ENCODE results near the gene PIGQ.

DNA sequence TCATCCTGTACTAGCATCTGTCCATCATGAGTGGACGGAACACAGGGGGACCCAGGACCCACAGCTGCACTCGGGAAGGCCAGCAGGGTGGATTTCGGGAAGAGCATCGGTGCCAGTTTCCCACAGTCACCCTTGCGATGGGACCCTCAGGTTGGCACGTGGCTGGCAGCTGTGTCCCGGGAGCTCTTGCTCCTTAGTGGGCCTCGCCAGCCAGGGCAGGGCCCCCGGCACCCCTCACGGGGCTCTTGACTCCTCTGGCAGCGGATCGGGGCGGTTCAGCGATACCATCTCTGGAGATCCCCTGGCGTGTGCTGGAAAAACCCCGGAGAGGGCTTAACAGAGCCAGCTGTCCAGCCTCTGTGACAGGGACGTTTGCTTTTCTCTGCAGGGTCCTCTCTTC, 33.0 kb upstream of the PIGQ start:
- TF ChIP-seq, protein P1, sequence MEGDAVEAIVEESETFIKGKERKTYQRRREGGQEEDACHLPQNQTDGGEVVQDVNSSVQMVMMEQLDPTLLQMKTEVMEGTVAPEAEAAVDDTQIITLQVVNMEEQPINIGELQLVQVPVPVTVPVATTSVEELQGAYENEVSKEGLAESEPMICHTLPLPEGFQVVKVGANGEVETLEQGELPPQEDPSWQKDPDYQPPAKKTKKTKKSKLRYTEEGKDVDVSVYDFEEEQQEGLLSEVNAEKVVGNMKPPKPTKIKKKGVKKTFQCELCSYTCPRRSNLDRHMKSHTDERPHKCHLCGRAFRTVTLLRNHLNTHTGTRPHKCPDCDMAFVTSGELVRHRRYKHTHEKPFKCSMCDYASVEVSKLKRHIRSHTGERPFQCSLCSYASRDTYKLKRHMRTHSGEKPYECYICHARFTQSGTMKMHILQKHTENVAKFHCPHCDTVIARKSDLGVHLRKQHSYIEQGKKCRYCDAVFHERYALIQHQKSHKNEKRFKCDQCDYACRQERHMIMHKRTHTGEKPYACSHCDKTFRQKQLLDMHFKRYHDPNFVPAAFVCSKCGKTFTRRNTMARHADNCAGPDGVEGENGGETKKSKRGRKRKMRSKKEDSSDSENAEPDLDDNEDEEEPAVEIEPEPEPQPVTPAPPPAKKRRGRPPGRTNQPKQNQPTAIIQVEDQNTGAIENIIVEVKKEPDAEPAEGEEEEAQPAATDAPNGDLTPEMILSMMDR (IDR thresholded peaks at IDR 0.05; ENCODE audit: low read depth, low read length), result no peak
- no peak for TF ChIP-seq EZH2phosphoT487 (IDR thresholded peaks at IDR 0.05; ENCODE audit: low read depth)
